IMR-90 (cell line): ENCODE data around the gene KCP. TPM values are rescaled to one million over a fixed set of nuclear protein-coding genes. Genes with fewer than 3 reads are reported as not detected.

Source experiments
- ATAC-seq: fragments of 200-7000 bp; cut with Tn5 transposase; 2 replicates; pipeline ENCODE4 v1.9.1; 2020; ENCODE audit warnings: low read depth, mild to moderate bottlenecking, moderate library complexity
- BruUV-seq: library from RNA; stranded (reverse); fragments of 400-500 nt; replicated peaks from 2 replicates; lab custom pipeline; 2021; lab: Mats Ljungman, UMichigan
- CTCF ChIA-PET: fragments of 300-600 bp; formaldehyde crosslinking; extraction: SDS; loops from one replicate; lab custom pipeline; 2021; ENCODE audit warnings: antibody characterized with exemption; lab: Yijun Ruan, JAX
- POLR2A ChIA-PET: fragments of 300-600 bp; sonication (Branson Sonifier 250); formaldehyde crosslinking; loops from one replicate; lab custom pipeline; 2022; ENCODE audit warnings: antibody characterized with exemption; ENCODE audit not compliant: unreplicated experiment; lab: Charles Lee
- DNase-seq: peaks from one replicate; pipeline ENCODE4 v3.0.0; 2013
- H2AFZ ChIP-seq: replicated peaks from 2 replicates; pipeline ENCODE3; 2013; ENCODE audit warnings: low read length, mild to moderate bottlenecking; ENCODE audit not compliant: poor library complexity
- H2AK5ac ChIP-seq: 2 replicates; pipeline ENCODE4 v1.6.1; 2013; ENCODE audit warnings: low read depth, low read length, inconsistent platforms
- H2AK9ac ChIP-seq: replicated peaks from 2 replicates; pipeline ENCODE3; 2013; ENCODE audit warnings: mild to moderate bottlenecking, low read depth, low read length, moderate library complexity; ENCODE audit not compliant: poor library complexity
- H2BK120ac ChIP-seq: 2 replicates; pipeline ENCODE4 v1.6.1; 2013; ENCODE audit warnings: low read depth, low read length, inconsistent platforms
- H2BK15ac ChIP-seq: 3 replicates; pipeline ENCODE4 v1.6.1; 2013; ENCODE audit warnings: low read depth, low read length, inconsistent platforms
- H2BK20ac ChIP-seq: 2 replicates; pipeline ENCODE4 v1.6.1; 2013; ENCODE audit warnings: low read depth, mild to moderate bottlenecking, inconsistent platforms, low read length, moderate library complexity
- H2BK5ac ChIP-seq: 2 replicates; pipeline ENCODE4 v1.6.1; 2013; ENCODE audit warnings: mild to moderate bottlenecking, low read depth, low read length, inconsistent platforms; ENCODE audit not compliant: poor library complexity, severe bottlenecking
- H3K14ac ChIP-seq: replicated peaks from 2 replicates; pipeline ENCODE4 v1.6.1; 2013; ENCODE audit warnings: low read depth, low read length, inconsistent platforms
- H3K18ac ChIP-seq: 2 replicates; pipeline ENCODE4 v1.6.1; 2013; ENCODE audit warnings: low read depth, low read length, control low read depth
- H3K23ac ChIP-seq: 2 replicates; pipeline ENCODE4 v1.6.1; 2013; ENCODE audit warnings: low read depth, low read length, inconsistent platforms
- H3K27ac ChIP-seq: 2 replicates; pipeline ENCODE4 v1.5.1; 2013; ENCODE audit warnings: mild to moderate bottlenecking, control low read depth, low read length; ENCODE audit not compliant: insufficient read depth
- H3K27me3 ChIP-seq: 2 replicates; pipeline ENCODE4 v1.6.1; 2013; ENCODE audit warnings: low read length; ENCODE audit not compliant: control insufficient read depth, insufficient read depth
- H3K36me3 ChIP-seq: 2 replicates; pipeline ENCODE4 v1.6.1; 2013; ENCODE audit warnings: low read length, mixed read lengths; ENCODE audit not compliant: control insufficient read depth, insufficient read depth
- H3K4ac ChIP-seq: 2 replicates; pipeline ENCODE4 v1.6.1; 2013; ENCODE audit warnings: low read depth, low read length, inconsistent platforms
- H3K4me1 ChIP-seq: 2 replicates; pipeline ENCODE4 v1.6.1; 2013; ENCODE audit warnings: low read length, mixed read lengths; ENCODE audit not compliant: control insufficient read depth, insufficient read depth
- H3K4me2 ChIP-seq: 2 replicates; pipeline ENCODE4 v1.6.1; 2013; ENCODE audit warnings: low read depth, mild to moderate bottlenecking, control low read depth, low read length, moderate library complexity
- H3K4me3 ChIP-seq: 2 replicates; pipeline ENCODE4 v1.5.1; 2013; ENCODE audit warnings: low read depth, mild to moderate bottlenecking, control low read depth, low read length, moderate library complexity; ENCODE audit not compliant: insufficient read depth
- H3K56ac ChIP-seq: 2 replicates; pipeline ENCODE4 v1.6.1; 2013; ENCODE audit warnings: low read length, inconsistent platforms; ENCODE audit not compliant: insufficient read depth; ENCODE audit errors: extremely low read depth
- H3K79me1 ChIP-seq, 2 experiments: 2 replicates each; pipeline ENCODE4 v1.6.1; 2013; ENCODE audit warnings: low read length in 2 of 2, inconsistent platforms in 1 of 2, low read depth in 1 of 2
- H3K9ac ChIP-seq: 2 replicates; pipeline ENCODE4 v1.6.1; 2013; ENCODE audit warnings: low read depth, low read length, control low read depth
- H3K9me1 ChIP-seq: 2 replicates; pipeline ENCODE4 v1.6.1; 2013; ENCODE audit warnings: low read length, inconsistent platforms; ENCODE audit not compliant: insufficient read depth
- H3K9me3 ChIP-seq: 2 replicates; pipeline ENCODE4 v1.6.1; 2013; ENCODE audit warnings: low read length; ENCODE audit not compliant: control insufficient read depth, insufficient read depth
- H4K20me1 ChIP-seq: 2 replicates; pipeline ENCODE4 v1.6.1; 2013; ENCODE audit warnings: low read length, inconsistent platforms; ENCODE audit not compliant: insufficient read depth
- H4K5ac ChIP-seq: 2 replicates; pipeline ENCODE4 v1.6.1; 2013; ENCODE audit warnings: mild to moderate bottlenecking, low read depth, low read length, control low read depth
- H4K8ac ChIP-seq, 2 experiments: 2 replicates each; pipeline ENCODE4 v1.6.1; 2013; ENCODE audit warnings: low read depth in 2 of 2, low read length in 2 of 2, control low read depth in 1 of 2, inconsistent platforms in 1 of 2
- H4K91ac ChIP-seq: 2 replicates; pipeline ENCODE4 v1.6.1; 2013; ENCODE audit warnings: low read depth, low read length, inconsistent platforms; ENCODE audit not compliant: insufficient read depth
- BHLHE40 ChIP-seq: fragments of 150-350 bp; IDR thresholded peaks from 2 replicates; pipeline ENCODE4 v1.6.1; 2016; ENCODE audit warnings: mild to moderate bottlenecking, low read depth, low read length
- CEBPB ChIP-seq: IDR thresholded peaks from 2 replicates; pipeline ENCODE4 v1.6.1; 2012; ENCODE audit warnings: low read depth, low read length, improper control_type of control experiment
- FOS ChIP-seq: fragments of 150-350 bp; IDR thresholded peaks from 2 replicates; pipeline ENCODE4 v1.6.1; 2016; ENCODE audit warnings: low read depth, low read length
- RAD21 ChIP-seq: IDR thresholded peaks from 2 replicates; pipeline ENCODE4 v1.6.1; 2012; ENCODE audit warnings: low read length, improper control_type of control experiment
- RCOR1 ChIP-seq: IDR thresholded peaks from 2 replicates; pipeline ENCODE4 v1.6.1; 2012; ENCODE audit warnings: mild to moderate bottlenecking, low read length, improper control_type of control experiment; ENCODE audit not compliant: insufficient replicate concordance
- RFX5 ChIP-seq: IDR thresholded peaks from 2 replicates; pipeline ENCODE4 v1.8.0; 2012; ENCODE audit warnings: low read depth, mild to moderate bottlenecking, low read length, moderate library complexity
- SMC3 ChIP-seq: fragments of 150-350 bp; IDR thresholded peaks from 2 replicates; pipeline ENCODE4 v1.6.1; 2016; ENCODE audit warnings: low read depth, mild to moderate bottlenecking, antibody characterized with exemption, low read length, moderate library complexity
- WGBS, 2 experiments: methylation state at CpG; one replicate each; pipeline versions ENCODE4 v1.1.5 to v1.1.7; 2013; ENCODE audit warnings: missing lambda C conversion rate in 2 of 2; ENCODE audit not compliant: insufficient read length in 1 of 2; ENCODE audit errors: extremely low coverage in 2 of 2; 5-methylcytosine and 5-hydroxymethylcytosine counted together
- dilution Hi-C: fragments of 300-500 bp; cut with HindIII; formaldehyde crosslinking; loops from one replicate; pipeline ENCODE4 v1.14.3; 2018; ENCODE audit warnings: low sequenced_read_pairs; ENCODE audit not compliant: unreplicated experiment
- in situ Hi-C: fragments of 300-500 bp; cut with MboI; formaldehyde crosslinking; loops from 3 replicates; pipeline ENCODE4 v1.14.3; 2019; ENCODE audit warnings: low sequenced_read_pairs, inconsistent platforms, mixed read lengths
- intact Hi-C: fragments of 100-400 bp; cut with micrococcal nuclease; formaldehyde crosslinking; loops from 2 replicates; pipeline ENCODE4 v1.10.0; 2022
- polyA plus RNA-seq, 3 experiments: library from polyadenylated mRNA; depleted of rRNA; stranded (reverse); fragments of >200 nt; gene quantifications; 2 replicates each; pipeline ENCODE4 v1.2.3, GENCODE V29; 2012; ENCODE audit warnings: low replicate concordance in 1 of 3
- total RNA-seq: library from RNA; depleted of rRNA; stranded (reverse); fragments of >200 nt; gene quantifications from 2 replicates; pipeline ENCODE4 v1.2.3, GENCODE V29; 2012

Gene KCP
- total and polyA plus RNA-seq, 2 of the 4 experiments (the other 2 are of a cell fraction): 0.03 TPM; not detected in 1

DNA sequence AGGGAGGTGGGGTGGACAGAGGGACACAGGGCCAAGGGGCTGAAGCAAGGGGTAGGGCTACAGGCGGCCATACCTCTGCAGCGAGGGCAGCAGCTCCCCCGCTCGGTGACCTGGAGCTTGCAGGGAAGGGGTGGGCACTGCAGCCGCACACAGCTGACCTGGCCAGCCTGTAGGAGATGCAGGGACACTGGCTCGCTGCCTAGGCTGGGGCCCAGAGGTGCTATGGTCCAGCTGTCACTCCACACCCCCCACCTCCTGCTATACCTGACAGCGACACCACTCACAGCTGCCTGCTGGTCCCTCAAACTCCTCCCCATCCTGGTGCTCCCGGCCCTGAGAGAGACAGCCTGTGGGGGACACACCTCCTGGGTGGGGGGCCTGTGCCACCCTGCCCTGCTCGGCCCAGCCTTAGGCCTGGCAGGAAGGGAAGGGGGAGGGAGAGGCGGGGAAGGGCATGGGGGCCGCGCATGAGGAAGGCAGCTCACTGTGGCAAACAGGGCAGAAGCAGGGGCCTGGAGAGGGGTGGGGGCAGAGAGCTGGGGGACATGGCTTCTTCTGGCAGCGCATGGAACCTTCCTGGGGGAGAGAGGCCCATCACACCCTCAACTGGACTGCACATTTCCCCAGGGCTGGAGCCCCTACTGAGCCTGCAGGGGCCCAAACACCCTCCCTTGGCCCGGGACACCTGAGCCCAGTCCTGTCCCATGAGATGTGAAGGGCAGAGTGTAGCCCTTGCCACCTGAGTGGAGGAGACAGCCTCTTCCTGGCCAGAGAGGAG is 23.9 kb downstream of the KCP start:
- in situ Hi-C loops: loop anchor here (25.0 kb wide), 1 partner anchor 424 kb away; the partner anchor contains the start of gene HILPDA
- no peak overlapping the region for H3K4ac ChIP-seq
- no peak overlapping the region for H3K4me3 ChIP-seq
- H2BK20ac ChIP-seq: no peak overlapping the region
- no TSS peak for BruUV-seq
- no peak overlapping the region for H2AFZ ChIP-seq
- H3K9me1 ChIP-seq: no peaks in the 10 kb centered on the region
- ATAC-seq: no peak
- no peak overlapping the region for H2BK15ac ChIP-seq
- no peaks in the 10 kb centered on the region for H3K79me1 ChIP-seq
- no peak overlapping the region for H2BK120ac ChIP-seq
- no peak overlapping the region for H2BK5ac ChIP-seq
- H3K27ac ChIP-seq: no peak overlapping the region
- no peak for DNase-seq
- H2AK9ac ChIP-seq: no peak overlapping the region
- H3K9ac ChIP-seq: no peak overlapping the region
- no peak overlapping the region for H3K23ac ChIP-seq
- ChIA-PET CTCF (no interaction called here), POLR2A (no interaction called here)
- H4K8ac ChIP-seq: no peak overlapping the region
- intact Hi-C loops: no loop called here
- WGBS, 2 experiments: 60% methylated on average over 6 of the region's 14 CpGs; no CpG with 5 or more reads in 1 of the 2 experiments
- H4K20me1 ChIP-seq: peaks cover 4% of the 10 kb centered on the region; the same call in 1 of the 2 replicates
- H3K18ac ChIP-seq: no peak overlapping the region
- TF ChIP-seq BHLHE40 (no peak), RAD21 (no peak), RCOR1 (no peak), FOS (no peak), SMC3 (no peak), RFX5 (no peak), CEBPB (no peak)
- dilution Hi-C loops: no loop called here
- H3K56ac ChIP-seq: no peak overlapping the region
- H4K91ac ChIP-seq: no peak overlapping the region
- no peaks in the 10 kb centered on the region for H3K9me3 ChIP-seq
- H3K14ac ChIP-seq: no peak overlapping the region
- peaks cover 15% of the 10 kb centered on the region for H3K27me3 ChIP-seq
- H3K36me3 ChIP-seq: no peaks in the 10 kb centered on the region
- no peaks in the 10 kb centered on the region for H3K4me1 ChIP-seq
- no peak overlapping the region for H3K4me2 ChIP-seq
- no peak overlapping the region for H2AK5ac ChIP-seq
- no peak overlapping the region for H4K5ac ChIP-seq
